Activated T-cell treated with anti-CD3 and anti-CD28 coated beads for 48 hours (primary cell): ENCODE results near the gene TUBB6.
A peak's percentile ranks its signal among the peaks of the same experiment; 100 is the strongest.

ENCODE experiments used
- DNase-seq: peaks from one replicate; pipeline ENCODE4 v3.0.0-alpha.2; 2020; ENCODE audit warnings: low read depth

TUBB6 gene

DNA sequence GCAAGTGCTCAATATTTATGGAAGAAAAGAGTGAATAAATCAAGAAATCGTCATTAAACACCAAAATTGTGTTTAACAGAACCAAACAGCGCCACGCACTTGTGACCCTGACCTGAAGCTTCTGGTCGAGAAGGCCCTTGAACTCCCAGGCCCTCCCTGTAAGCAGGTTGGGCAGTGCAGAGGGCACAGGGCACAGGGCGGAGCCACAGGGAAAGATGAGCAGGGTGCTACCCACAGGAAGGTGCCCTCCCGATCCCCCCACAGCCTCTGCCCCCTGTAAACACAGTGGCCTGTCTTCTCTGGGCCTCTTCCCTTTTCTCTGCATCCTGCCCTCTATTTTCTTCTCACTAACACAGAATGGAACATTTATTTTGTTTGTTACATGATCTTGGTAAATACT, 16.9 kb upstream of the TUBB6 start:
- no peak for DNase-seq

DNA sequence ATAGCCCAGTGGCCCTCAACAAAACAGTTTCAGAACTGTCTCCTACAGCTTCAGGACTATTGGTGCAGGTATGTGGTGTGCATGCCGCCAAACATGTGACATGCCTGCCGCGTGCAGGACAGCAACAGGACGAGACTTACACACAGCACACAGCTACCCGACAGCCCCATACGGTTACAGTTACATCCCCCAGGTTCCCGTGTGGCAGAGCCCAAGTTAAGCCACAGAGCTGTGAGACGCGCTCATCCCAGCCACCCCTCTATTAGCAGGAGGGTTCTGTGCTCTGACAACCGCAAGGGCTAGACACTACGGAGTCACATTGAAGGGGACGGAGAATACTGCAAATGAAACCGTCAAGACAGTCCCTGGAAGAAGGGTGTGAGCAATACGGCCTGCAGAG, 16.4 kb upstream of the TUBB6 start:
- no peak for DNase-seq

DNA sequence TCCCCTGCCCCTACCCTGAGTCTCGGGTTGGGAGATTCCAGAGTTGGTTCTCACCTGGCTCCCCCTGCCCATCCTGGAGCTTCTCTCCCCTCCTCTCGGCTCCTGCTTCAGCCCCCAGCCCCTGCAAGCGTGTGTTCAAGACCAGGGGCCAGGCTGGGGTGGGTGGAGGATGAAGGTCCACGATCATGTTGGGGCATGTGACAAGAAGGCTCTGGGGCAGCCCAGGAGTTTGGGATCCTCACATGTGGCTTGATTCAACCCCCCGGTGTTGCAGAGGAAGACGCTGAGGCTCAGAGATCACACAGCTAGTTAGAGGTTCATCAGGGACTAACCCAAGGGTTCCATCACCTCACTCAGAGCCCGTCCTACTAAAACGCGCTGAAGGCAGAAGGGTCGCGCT, 14.2 kb upstream of the TUBB6 start:
- DNase-seq = no peak

DNA sequence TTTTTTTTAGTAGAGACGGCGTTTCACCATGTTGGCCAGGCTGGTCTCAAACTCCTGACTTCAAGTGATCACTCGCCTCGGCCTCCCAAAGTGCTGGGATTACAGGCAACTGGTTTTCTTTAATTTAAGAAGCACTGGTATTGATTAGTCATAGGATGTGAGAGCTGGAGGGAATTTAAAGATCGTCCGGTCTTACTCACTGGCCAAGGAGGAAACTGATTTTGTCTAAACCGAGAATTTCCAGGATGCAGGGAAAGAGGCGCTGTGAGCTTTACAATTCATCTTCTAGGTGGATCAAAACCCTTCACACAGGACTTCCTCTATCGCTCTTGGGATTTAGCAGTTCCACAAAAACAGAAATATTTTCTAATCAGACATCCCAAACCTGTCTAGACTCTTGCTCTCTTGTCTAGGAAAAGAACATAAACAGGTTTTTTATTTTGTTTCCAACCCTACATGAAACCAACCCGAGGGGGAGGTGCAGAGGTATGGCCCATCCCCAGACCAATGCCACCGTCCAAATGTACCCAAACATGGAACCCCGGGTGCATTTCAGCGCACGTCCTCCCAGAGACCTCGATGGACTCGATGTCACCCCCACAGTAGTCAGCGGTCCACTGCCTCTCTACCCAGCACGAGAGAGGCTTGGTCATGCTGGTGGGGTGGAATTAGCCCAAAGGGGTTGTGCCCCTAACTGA, 12.5 kb upstream of the TUBB6 start:
- DNase-seq = no peak

DNA sequence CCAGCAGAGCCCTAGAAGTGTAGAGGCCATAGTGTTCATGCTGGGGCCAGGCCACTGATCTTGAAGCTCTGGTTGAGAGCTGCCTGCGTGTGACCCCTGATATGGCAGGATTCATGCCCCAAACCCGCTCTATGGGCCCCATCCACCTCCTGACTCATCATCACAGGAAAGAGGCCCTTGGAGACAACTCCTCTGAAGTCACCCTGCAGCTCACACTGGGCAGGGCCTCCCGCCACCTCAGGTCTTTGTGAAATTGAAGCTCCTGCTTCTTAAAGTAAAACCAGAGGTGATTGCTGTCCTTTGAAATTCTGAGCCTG, 12.0 kb upstream of the TUBB6 start:
- DNase-seq = no peak

DNA sequence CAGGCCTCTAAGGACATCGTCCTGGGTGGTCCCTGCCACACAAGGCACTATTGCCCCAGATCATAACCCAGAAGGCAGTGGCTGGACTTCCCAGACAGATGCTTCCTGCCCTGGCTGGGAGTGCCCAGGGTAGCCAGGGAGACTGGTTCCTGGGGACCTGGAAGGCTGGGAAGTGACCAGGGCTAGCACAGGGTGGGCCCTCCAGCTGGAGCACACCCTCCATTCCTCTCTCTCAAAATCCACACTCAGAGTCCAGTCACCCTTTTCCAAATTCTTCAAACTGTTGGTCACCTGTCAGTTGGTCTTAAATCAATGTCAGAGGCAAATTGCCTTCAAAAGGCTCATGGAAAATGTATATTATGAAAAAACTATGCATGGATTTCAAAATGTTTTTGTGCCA, 11.6 kb upstream of the TUBB6 start:
- no peak for DNase-seq

DNA sequence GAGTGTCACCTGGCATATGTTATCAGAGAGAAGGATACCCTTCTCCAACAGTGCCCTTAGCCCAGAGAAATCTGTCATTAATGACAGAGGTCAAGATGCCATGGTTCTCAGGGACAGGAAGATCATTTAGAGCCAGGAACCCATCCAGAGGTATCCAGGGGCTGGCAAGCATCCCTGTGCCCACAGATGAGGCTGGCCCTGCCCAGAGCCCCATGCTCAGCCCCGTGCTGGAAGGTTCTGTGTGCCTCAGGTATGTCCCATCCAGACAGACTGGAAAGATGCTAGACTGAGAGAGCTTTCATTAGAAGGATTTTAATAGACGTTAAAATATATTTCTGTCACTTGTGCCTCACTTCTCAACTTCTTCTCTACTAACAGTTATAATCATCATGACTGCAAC, 8.2 kb upstream of the TUBB6 start:
- DNase-seq = no peak

DNA sequence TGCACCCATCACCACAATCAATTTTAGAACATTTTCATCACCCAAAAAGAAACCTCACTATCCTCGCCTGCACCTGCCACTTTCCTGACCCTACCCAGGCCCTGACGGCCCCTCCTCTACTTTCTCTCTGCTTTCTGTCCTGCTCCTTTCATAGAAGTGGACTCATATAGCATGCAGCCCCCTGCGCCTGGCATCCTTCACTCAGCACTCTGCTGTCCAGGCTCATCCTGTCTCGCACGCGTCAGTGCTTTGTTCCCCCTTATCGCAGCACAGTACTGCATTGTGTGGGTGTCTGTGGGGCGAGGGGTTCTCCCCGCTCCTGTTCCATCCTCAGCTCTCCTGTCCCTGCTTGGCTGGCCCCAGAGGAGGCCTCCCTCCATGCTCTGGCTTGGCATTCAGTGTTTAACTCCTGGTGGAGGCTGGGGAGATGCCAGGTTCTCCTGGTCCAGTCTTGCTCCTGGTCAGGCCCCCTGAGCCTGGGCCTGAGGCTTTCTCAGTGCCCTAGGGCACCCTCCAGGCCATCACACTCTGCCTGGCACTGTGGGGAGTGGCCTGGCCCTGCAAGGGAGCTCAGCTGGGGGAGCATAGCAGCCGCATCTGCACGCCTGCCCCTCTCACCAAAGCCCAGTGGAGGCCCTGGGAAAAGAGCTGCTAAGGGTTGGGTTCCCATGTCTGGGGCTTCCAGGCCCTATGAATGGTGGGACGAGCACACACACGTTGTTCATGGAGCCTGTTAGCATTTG, 6.6 kb upstream of the TUBB6 start:
- no peak for DNase-seq

DNA sequence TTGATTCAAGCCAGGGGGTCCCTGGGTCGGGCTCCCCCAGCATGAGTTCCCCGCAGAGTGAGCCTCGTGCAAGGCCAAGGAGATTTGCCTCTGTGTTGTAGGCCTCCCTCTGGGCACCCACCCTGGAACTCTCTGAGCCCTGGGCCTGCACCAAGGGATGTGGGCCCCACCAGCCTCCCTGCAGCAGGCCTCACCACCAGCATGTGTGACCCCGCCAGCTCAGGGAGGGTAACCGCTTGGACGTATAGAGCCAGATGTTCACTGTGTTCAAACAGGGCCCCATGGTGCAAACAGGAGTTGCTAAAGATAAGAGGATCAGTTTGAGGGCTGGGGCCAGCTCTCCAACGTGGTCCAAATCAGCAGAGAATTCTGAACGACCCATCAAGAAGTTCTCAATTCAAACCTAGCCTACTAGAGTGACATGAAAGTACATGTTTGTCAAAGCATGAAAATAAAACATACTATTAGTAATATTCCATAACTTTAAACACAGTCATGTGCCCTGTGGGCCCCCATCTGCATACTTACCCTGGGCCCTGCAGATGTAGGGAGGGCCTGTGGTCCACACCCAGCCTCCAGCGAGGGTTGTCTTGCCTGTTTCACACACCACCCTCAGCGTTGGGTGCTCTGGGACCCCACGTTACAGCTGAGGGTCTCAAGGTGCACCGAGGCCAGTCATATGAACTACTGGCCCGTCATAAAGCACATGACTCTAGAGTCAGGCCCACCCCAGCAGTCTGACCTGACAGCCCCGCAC, 5.5 kb upstream of the TUBB6 start:
- no peak for DNase-seq

DNA sequence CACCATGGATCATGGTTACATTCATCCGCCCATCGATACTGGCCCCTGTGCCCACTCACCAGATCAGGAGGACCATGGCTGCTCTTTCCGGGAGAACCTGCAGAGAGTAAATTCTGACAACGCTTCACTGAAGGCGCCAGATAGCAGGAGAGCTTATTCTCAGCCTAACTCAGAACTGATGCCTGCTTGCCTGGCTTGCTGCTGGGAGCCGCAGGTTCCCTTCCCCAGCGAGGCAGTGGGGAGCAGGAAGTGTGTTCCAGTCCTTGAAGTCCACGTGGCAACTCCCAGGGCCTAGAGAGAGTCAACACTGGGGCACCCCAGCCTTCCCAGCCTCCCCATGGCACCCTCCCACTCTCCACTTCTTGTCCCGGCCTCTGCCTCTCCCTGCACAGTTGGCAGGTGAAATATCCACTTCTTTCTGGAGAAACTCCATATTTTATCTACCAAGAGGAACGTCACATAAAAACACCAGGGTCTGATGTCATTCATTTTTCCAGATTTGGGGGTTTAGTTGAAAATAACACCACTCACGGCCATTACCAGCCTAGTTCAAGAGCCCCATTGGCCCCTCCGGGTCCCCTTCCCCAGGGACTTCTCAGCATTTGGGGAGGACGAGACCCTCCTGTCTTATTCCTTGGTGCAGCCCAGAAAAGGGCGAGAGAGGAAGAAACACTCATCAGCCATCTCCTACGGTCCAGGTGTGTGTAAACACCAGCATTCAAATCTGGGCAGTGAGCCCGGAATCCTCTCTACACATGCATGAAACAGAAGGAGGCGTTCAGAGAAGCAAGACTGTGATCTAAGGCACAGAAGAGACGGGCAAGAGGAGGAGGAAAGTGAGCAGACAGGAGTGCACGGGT, 3.5 kb upstream of the TUBB6 start:
- DNase-seq = no peak

DNA sequence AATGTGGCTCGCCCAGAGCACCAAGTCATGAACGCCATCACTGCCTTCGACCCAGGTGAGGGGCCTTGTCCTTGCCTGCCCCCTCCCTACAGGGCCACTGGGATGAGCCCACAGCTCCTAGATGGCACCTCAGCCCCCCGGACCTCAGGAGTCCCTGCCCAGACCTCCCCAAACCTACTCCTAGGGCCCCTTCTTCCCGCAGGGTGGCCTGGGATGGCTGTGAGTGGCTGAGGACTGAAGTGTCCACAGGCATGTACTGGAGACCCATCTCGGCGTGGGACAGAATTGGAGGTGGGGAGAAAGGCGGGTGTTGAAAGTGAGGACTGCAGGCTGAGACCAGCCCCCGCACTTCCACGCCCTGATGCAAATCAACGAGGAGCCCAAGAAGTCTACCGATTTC, 2.8 kb upstream of the TUBB6 start:
- DNase-seq = no peak

DNA sequence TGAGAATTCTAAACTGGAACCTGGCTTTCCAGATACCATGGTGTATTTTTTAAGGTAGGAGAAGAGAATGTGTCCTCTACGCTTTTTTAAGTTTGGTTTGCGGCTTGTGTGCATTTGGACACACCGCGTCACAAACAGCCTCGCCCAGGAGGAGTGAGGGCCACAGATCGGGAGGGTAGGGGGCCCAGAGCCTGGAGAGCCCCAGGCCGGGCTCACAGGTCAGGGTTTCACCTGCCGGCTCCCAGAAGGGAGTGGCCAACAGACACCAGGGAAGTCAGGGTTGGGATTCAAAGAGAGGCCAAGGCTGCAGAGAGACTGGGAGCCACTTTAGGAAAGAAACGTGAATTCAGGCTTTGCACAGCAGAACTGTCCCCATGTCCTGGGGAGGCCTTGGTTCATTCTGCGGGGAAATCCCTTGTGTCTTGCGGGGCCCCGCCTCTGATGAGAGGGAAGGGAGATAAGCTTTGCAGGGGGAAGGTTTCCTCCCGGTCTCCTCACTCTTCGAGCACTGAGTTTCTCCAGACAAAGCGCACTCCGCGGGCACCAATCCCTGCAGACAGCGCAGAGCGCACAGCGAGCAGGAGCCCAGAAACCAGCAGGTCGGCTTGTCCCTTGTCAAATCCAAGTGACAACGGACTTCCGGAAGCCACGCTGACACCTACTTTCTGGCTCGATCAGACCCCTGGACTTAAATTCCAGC, 2.0 kb upstream of the TUBB6 start:
- no peak for DNase-seq

DNA sequence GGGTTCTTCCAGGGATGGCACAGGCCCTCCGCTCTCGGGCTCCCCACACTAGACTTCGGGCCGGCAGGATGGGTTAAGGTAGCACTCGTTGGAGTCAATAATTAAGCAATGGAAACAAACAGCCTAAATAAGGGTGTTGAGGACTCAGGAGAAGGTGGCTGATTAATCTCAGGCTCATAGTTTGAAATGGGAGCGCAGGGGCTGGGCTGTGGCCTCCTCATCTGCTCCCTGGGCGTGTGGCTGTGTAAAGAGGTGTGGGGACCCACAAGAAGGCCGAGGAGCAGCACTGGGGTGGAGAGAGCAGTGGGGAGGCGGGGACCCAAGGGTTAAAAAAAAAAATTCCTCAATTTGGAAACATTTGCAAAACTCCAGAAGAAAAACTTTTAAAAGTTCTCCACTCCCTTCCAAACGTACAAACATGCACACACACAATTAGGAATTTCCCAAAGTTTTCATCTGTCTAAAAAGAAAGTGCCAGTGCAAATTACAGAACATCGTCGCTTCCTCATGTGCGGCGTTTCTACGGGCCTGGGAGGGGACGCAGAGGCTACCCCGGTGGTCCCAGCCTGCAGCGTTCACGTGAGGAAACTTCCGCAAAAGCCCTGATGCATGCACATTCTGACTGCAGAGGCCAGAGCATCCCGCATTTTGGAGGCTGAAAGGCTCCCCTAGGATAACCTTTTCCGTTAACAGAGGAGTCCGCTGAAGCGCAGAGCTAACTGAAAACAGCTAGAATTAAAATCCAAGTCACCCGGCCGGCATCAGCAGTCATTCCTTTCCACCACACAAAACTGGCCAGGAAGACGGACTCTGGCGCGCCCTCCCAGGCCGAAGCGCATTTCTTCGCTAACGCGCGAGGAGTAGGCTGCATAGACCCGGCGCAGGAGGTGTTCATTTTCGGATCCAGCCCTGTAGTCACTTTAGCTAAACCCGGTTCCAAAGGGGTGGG, 1.0 kb upstream of the TUBB6 start:
- no peak for DNase-seq

DNA sequence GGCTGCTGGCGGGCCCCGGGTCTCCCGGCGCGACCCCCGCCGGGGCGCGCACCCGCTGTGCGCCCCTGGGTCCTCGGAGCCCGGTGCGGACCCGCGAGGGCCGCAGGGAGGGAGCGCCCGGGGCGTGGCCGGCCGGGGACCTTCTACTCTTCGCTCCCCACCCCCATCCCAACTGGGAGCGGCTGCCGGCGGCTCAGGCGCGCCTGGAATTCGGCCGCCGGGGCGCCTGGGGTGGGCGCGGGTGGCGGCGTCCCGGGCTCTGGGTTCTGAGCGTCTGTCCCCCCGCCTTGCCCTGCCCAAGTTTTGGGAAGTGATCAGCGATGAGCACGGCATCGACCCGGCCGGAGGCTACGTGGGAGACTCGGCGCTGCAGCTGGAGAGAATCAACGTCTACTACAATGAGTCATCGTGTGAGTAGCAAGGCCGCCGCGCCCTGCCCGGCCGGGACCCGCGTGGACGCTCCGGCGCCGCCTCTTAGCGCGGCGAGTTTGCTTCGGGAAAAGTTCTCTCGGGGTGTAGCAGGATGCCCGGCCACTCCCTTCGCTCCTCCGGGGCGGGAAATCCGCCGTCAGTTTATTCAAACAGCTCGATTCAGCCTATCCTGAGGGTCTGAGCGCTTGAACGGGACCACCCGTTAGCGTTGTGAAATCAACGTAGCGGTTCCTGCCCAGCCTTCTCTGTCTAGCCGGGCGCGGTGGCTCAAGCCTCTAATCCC, 502 bp downstream of the TUBB6 start:
- peak; percentile 33 for DNase-seq

DNA sequence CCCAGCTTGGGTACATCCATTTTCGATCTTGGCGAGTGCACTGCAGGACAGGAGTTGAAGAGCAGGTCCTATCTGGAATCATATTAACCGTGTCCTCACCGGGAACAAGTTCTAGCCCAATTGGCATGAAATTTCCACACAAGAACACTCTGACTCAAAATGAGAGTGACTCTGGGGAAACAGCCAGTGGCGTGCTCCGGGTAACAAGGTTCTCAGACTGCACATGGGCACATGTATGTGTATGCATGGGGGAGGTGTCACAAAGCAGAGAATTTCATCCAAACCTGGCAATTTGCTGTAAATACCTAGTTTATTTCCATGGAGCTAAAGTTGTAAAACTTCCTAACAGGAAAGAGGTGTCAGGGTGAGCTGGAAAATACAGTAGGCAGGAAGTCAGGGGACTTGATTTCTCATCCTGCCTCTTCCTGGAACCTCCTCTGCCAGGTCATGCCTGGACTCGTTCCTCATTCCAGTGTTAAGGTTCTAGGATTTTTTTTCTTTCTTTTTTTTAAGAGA, 1.7 kb downstream of the TUBB6 start:
- no peak for DNase-seq

DNA sequence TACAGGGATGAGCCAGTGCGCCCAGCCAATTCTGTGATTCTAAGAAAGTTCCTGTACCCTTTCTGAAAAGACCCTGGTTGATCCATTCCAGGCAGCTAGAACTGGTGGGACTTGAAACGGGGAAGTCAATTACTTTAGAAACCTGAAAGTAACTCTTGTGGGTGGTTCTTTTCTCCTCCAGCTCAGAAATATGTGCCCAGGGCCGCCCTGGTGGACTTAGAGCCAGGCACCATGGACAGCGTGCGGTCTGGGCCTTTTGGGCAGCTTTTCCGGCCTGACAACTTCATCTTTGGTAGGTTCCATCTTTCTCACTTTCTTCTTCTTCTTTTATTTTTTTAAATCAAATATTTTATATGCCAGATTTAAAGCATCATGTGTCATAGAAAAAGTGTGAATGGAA, 2.7 kb downstream of the TUBB6 start:
- DNase-seq = no peak

DNA sequence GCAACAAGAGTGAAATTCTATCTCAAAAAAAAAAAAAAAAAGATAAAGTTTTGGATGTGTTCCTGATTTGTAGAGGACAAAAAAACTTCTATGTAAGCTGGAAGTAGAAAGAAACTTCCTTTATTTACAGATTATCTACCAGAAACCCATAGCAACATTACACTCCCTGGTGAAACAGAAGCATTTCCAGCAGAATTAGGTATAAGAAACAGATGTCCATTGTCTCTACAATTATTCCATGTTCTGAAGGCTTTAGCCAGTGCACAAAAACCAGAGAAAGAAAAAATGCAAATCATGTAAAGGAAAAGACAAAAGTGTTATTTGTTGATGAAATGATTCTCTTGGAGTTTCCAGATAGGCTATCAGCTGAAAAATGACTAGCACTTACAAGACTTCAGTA, 4.9 kb downstream of the TUBB6 start:
- no peak for DNase-seq

DNA sequence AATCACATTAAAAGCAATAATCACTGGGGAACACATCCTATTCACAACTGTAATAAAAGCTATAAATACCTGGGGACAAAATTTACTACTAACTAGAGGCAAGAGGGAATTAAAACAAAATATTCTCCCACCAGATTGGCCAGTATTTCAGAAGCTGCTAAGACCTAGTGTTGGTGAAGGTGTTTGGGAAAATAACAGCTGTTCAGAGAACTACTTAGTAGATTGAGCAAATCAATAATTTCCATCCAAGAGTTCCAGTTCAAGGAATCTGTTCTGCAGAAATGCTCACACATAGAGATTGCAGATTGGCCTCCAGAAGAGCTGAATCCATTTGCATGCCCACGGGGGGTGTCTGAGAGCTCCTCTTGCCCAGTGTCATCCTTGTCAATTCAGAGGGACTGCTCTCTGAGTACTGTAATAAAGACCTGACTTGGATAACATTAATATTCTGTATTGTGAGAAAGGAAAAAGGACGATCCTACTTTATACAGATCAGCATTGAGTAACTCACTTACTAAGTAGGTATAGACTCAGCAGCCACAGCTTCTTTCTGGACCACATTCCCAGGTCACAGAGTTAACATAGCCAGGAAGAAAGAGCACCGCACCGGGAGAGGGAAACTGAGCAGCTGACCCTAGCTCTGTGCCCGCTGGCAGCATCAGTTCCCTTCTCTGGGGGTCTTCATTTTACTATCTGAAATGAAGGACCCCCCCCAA, 5.6 kb downstream of the TUBB6 start:
- no peak for DNase-seq
